GM21717 (cell line): ENCODE data around the gene TMEM259.
"Not testable (repeated sequence)": the region's sequence is repeated elsewhere in the genome, so short reads cannot be mapped to it uniquely, and the experiment has no call there.

ENCODE experiments used
- ATAC-seq: cut with Tn5 transposase; IDR thresholded peaks from one replicate; pipeline ENCODE4 v1.9.1; 2021; ENCODE audit warnings: mild to moderate bottlenecking, moderate library complexity; ENCODE audit not compliant: unreplicated experiment

Gene TMEM259

DNA sequence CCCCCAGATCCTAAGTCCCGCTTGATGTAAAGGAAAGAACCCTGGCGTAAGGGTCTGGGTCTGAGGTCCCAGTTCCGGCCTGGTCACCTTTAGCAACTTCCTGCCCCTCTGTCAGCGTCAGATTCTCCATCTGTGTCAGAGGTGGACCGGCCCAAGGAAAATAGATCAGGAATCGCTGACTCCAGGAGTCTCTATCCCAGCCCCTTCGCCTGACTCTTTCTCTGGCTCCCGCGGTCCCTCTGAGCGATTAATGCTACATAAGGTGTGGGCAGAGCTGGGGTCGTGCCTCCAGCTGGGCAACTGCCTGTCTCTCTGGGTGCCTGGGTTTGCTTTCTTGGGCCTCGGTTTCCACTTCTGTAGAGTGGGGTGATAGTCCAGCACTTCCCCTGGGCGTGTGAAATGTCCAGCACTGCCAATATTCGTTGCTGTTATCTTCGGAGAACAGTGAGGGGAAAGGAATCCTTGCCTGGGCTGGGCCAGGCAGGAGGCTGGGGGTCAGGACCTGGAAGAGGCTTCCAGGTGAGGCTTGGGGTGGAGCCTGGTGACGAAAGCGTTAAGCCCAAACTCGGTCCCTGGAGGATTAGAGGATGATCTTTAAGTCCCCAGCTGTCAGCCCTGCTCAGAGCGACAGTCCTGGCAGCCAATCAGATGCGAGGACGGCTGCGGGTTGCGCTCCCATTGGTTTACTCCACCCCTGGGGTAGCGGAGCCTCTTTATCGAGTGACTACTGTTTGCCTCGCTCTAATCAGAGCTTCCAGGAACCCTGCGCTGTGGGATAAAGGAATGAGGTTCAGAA, 19.8 kb upstream of the TMEM259 start:
- ATAC-seq: peak; percentile 34

DNA sequence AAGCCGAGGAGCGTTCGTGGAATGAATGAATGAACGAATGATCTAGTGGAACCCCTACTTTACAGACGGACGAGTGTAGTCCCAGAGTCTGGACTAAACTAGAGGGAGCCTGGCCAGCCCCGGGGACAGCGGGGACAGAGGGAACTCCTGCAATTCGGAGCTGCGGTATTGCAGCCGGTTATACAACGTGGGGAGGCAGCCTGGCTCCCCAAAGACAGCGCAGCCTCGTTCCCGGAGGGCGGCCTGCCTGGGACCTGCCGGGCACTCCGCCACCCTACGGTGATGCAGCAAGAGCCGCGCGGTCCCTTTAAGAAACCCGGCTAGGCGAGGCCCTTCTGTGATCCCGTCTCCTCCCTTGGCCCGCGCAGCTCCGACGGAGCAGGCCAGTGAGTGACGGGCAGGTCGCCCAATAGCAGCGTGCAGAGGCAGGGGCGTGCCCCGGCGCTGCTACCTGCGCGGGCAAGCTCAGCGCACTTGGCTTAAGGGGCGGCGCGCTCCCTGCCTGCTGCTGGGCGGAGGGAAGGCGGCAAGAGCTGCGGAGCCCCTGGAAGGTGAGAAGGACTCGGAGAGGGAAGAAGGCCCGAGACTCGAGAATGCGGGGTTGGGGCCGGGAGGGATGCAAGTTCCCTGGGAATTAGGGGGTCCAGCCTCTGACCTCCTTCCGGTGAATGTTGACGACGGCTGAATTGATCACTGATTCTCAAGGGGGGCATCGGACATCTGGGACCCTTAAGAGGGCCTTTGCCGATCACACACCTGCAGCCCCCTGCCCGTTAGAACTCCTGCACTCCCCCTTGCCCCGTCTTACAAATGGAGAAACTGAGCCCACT, 18.9 kb upstream of the TMEM259 start, which contains the start of gene ABCA7:
Gene ABCA7, plus strand, starts transcription at position 462 of the 830 bp plus-strand sequence. CDS start 1,255 bp downstream, outside the sequence.
- peak; percentile 53 for ATAC-seq

DNA sequence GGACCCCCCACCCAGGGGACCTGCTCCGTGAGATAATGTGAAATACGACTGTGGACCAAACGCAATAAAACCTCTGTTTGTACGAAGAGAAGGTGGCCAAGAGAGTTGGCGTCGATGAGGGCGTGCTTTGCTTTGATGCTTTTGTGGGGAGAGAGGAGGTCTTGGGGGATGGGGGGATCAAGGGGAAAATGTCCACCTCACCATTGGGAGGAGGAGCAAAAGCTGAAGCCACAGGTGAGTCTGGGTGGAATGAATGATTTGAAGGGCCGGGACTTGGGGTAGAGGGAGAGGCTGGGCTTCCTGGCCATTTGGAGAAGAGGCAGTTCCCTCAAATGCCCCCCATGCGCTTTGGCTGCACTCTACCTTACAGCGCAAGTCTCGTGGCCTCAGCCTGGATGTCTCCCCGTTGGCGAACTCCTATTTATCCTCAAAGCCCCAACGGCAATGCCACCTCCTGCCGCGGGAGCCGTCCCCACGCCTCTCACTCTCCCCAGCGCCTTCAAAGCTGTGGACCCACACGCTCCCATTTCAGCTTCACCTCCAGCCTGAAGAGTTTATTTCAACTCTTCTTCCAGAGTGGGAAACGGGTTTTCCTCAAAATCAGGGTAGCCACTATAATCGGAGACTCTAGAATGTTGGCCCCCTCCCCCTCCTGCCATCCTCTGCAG, 18.2 kb upstream of the TMEM259 start:
- ATAC-seq: no peak

DNA sequence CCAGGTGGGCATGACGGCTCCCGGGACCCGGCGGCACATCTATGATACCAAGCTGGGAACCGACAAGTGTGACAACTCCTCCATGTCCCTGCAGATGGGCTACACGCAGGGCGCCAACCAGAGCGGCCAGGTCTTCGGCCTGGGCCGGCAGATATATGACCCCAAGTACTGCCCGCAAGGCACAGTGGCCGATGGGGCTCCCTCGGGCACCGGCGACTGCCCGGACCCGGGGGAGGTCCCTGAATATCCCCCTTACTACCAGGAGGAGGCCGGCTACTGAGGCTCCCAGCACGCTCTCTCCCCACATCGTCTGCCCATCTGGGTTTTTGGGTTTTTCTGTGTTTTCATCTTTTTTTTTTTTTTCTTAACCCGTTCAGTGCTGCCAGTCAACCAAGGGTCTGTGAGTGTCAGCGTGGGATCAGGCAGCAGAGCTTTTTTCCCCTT, 16.7 kb upstream of the TMEM259 start:
- ATAC-seq: no peak

DNA sequence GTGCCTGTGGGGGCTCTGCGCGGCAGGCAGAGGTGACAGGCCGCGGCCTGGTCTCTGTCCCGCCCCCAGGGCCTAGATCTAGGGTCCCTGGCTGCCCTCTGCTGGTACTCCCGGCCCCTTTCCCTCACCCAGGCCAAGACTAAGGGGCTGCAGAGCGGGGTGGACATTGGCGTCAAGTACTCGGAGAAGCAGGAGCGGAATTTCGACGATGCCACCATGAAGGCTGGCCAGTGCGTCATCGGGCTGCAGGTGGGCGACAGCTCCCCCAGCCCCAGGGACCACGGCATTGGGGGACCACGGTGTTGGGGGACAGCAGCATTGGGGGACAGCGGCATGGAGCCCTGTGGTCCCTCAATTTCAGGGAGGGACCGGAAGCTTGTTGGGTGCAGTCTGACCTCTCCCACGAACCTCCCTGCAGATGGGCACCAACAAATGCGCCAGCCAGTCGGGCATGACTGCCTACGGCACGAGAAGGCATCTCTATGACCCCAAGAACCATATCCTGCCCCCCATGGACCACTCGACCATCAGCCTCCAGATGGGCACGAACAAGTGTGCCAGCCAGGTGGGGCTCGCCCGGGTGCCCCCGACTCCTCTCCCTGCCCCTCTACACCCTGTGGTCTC, 15.2 kb upstream of the TMEM259 start:
- no peak for ATAC-seq

DNA sequence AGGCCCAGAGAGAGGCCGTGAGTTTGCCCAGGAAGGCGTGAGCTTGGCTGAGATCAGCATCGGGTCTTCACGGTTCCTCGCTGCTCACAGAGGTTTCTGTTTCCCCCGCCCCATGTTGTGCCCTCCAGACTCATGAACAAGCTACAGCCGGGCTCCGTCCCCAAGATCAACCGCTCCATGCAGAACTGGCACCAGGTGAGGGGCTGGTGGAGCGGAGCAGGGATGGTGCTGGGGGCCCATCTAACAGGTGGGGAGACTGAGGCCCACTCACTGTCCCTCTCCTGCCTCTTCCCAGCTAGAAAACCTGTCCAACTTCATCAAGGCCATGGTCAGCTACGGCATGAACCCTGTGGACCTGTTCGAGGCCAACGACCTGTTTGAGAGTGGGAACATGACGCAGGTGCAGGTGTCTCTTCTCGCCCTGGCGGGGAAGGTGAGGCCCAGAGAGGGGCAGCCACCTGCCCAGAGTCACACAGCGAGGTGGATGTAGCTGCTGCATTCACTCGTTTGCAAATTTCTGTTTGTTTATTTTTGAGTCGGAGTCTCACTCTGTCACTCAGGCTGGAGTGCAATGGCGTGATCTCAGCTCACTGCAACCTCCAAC, 11.4 kb upstream of the TMEM259 start:
- ATAC-seq: no peak

DNA sequence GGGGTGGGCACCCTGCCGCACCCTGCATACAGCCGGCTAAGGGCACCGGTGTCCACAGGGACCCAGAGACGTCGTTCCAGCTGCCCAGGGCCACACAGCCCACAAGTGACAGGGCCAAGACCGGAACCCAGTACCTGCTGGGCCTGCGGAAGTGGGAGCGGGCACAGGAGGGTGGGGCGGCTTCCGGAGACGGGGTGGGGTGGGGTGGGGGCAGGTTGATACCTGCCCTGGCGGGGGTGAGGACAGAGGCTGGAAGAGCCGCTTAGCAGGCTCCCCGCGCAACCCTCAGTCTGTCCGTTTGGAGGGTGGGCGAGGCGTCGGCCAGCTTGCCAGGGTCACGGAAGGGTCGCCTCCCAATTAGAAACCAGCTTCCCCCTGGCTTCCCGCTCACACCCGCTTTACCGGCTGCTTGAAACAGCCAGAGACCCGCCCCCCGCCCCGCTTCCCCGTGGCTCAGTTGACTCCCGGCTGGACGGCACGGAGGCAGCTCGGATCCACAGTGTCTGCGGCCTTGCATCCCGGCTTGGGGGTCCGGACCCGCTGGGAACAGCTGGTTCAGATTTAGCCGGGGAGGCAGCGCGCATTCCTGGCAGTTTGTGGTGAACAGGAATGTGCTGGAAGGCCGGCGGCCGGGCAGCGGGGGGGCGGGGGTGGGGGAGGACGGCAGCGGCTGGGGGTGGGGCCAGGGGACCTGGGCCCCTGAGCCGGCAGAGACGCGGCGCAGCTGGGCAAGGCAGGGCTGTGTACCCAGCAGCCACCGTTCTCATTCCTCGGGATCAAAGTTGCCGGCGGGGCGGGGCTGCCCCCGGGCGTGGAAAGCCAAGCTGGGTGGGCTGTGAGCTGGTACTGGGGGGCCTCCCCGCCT, 7.4 kb upstream of the TMEM259 start:
- ATAC-seq: no peak

DNA sequence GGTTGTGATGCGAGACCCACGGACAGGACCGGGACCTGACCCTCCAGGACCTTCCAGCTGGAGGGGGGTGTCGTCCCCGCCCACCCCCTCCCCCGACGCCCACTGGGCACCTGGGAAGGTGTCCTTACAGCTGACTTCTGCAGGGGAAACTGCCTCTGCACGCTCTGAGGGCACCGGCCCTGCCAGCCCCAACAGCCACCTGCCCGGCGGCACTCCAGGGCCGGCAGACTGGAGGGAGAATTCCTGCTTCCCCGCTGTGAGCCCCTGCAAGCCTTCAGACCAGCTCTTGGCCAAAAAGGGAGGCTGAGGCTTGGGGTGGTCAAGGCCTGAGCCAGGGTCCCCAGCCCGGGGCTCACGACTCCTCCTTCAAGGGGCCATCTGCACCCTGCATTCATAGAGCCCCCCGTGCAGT, 6.7 kb upstream of the TMEM259 start:
- no peak for ATAC-seq

DNA sequence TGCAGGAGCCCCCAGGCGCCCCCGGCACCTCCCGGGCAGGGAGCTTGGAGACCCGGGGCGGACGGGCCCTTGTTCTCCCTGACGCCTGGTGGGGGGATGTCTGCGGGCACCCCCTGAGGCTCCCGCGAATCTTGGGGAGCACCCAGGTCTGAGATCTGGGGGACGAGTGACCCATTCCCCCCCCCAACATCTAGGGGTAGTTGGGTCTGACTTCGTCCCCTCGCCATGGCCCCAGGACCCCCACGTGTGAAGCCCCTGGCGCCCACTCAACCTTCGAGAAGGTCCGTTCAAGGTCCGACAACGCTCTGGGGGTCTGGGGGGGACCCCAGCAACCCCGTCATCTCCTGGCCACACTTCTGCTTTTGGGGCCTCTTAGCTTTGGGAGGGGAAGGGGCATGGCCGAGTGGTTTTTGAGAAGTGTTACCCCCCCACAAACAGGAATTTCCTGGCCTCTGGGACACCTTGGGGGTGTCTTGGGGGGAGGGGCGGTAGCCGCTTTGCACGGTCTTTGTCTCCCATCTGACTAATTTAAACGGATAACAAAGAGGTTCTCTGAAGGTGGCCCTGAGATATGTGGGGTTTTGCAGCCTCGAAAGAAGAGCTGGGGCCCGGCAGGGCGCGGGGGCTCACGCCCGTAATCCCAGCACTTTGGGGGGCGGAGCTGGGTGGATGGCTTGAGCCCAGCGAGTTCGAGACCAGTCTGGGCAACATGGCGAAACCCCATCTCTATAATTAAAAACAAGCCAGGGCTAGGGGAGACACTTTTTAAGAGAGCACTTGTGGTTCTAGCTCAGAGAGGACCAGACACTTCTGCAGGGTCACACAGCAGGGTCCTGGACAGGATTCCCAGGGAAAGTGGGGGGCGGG, 6.1 kb upstream of the TMEM259 start:
- no peak for ATAC-seq

DNA sequence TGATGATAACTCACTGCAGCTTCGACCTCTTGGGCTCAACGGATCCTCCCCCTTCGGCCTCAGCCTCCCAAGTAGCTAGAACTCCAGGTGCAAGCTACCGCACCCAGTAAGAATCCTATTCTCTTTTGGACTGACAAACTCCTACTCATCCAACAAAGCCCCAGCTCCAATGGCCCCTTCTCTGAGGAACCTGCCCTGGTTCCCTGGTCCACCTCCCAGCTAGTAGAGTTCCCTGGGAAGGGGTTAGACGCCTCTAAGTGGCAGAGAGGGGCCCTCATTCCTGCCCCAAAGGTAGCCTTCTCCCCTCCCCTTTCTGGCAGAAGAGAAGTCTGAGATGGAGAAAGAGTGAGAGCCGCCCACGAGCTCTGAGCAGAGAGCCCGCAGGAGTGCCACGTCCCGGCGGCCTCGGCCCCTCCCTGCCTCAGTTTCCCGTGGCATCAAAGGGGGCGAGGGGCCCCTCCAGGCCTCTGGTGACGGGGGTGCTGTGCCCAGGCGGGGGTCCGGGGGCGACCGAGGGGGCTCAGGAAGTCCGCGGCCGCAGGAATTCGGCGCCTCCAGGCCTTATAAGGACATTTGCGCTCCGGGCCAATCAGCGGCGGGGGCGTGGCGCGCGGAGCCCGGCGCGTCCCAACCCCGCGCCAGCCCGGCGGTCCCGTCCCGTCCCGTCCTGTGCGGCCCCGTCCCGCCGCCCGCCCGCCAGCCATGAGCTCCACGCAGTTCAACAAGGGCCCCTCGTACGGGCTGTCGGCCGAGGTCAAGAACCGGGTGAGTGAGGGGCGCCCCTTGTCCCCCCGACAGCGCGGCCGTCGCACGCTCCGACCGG, 5.2 kb upstream of the TMEM259 start, which contains the start of gene CNN2:
Gene CNN2, plus strand, starts transcription at position 649 of the 823 bp plus-strand sequence. Its CDS starts 54 bp downstream, at position 703.
- ATAC-seq: peak; percentile 49

DNA sequence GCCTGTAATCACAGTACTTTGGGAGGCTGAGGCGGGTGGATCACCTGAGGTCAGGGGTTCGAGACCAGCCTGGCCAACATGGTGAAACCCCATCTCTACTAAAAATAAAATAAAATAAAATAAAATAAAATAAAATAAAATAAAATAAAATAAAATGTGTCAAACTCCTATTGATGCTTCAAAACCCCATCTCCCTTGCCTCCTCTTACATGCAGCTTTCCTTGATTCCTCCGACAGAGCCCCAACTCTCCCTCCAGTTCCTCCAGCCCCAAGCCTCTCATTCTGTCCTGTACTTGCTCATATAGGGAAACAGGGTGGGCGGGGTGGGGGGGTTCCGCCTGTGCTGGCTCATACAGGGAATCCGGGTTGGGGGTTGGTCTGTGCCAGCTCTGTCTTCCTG, 4.2 kb upstream of the TMEM259 start:
- ATAC-seq: not testable (repeated sequence)

DNA sequence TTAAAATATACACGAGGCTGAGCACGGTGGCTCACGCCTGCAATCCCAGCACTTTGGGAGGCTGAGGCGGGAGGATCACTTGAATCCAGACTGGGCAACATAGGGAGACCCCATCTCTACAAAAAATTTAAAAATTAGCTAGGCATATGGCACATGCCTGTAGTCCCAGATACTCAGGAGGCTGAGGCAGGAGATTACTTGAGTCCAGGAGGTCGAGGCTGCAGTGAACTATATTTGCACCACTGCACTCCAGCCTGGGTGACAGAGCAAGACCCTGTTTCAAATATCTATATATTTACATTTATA, 2.9 kb upstream of the TMEM259 start:
- not testable (repeated sequence) for ATAC-seq

DNA sequence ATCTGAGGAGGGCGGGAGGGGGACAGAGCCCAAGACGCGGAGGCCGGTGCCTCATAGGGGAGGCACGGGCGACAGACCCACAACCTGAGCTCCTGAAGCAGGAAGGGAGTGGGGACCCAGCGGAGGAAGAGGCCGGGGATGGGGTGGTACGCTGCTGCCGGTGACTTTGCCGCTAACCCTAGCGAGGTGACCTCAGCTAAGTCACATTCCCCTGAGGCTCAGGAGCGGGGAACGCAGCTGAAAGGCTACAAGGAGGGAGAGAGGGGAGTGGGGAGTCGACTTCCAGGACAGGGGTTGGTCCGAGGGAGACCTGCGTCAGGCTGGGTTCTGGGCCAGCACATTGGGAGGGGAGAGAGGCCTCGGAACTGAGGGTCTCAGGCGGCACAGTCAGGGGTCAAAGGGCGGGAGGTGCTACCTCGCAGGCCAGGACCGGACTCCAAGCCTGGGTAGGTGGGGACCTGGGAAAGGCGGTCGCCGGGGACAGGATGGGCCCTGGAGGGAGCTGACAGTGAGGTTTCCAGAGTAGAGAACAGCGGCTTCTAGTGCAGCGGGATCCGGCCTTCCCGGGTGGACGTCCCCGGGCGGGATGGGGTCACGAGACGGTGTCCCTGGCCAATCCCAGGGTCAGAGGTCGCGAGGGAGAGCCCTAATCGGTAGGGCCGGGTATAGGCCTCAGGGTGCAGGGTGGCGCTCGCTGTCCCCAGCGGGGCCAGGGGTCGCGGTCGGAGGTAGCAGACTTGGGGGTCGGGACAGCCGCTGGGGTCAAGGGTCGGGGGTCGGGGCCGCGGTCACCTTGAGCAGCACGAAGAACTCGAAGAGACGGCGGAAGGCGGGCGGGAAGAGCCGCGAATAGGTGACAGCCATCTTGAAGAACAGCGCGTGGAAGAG, 699 bp downstream of the TMEM259 start:
- peak; percentile 2 for ATAC-seq

DNA sequence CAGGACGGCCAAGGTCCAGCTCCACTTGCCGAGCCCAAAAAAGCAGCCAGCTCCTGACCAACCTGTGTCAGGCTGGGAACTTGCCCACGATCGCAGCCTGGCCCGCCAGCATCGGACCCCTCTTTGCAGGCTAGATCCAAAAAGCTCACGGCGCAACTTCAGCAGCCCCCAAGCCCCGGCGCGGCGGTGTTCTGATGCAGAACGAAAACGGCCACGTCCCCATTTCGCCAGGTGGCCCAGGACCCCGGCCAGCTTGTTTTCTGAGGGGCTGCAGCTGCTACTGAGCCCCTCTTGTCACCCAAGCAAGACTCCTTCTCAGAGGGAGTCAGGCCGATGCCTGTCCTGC, 1.3 kb downstream of the TMEM259 start:
- no peak for ATAC-seq

DNA sequence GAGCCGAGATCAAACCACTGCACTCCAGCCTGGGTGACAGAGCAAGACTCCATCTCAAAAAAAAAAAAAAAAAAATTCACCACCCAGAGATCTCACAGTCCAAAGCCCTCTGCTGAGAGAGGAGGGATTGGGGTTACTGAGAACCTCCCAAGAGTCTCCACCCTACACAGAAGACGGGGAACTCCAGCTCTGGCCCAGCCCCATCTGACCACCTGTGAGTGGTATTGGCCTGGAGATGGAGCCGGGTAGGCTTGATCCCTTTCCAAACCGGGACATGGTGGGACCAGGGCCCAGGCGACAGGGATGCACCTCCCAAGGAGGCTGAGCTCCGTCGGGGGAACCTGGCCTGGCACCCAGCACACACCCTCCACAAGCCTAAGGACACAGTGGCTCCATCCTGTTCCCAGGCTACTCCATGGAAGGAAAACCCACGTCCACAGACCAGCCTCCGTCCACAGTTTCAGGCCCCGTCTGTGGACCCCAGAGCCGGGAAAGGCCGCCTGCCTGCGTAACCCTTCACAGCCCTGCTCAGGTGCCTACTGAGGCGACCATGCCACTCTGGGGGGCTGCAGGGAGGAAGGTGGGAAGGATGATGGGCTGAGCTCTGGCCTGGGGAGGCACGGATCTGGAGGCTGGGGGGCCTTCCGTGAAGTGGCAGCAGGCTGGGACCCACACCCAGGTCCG, 1.8 kb downstream of the TMEM259 start:
- no peak for ATAC-seq

DNA sequence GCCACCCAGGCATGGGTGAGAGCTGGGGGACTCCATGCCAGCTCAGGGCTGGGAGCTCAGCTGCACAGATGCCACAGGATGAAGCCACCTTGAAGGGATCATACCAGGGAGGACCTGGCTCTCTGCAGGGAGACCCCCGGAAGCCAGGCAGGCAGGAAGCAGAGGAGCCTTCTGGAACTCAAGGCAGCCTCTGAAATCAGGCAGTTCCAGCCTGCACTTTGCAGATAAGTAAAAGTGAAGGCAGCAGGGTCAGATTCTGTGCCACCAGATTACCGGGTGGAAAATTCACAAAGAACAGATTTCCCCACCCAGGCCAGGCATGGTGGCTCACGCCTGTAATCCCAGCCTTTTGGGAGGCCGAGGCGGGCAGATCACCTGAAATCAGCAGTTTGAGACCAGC, 2.5 kb downstream of the TMEM259 start:
- no peak for ATAC-seq
